ENCODE data around the gene POU2AF1.
"Not testable (repeated sequence)": the region's sequence is repeated elsewhere in the genome, so short reads cannot be mapped to it uniquely, and the experiment has no call there.

Gene POU2AF1

GRCh38 chr11:111405551-111405950, 26.5 kb upstream of the POU2AF1 start:
- H3K4me3 ChIP-seq (ENCODE audit: low read depth in 1 of 2, low read length in 1 of 2), result no peak overlapping the region
- no peaks in the 10 kb centered on the region for H3K4me1 ChIP-seq (ENCODE audit: control insufficient read depth in 1 of 2, insufficient read depth in 1 of 2, low read depth in 1 of 2, low read length in 1 of 2)
- no peak for TF ChIP-seq CTCF (IDR thresholded peaks at IDR 0.05)
- no peaks in the 10 kb centered on the region for H3K36me3 ChIP-seq
- H3K27me3 ChIP-seq, result no peaks in the 10 kb centered on the region
- no peaks in the 10 kb centered on the region for H3K9me3 ChIP-seq
- H3K27ac ChIP-seq, result no peak overlapping the region

GRCh38 chr11:111403051-111403726, 24.1 kb upstream of the POU2AF1 start:
- H3K27ac ChIP-seq, result no peak overlapping the region
- no peaks in the 10 kb centered on the region for H3K27me3 ChIP-seq
- H3K36me3 ChIP-seq, result no peaks in the 10 kb centered on the region
- TF ChIP-seq CTCF (IDR thresholded peaks at IDR 0.05), result no peak
- no peak overlapping the region for H3K4me3 ChIP-seq (ENCODE audit: low read depth in 1 of 2, low read length in 1 of 2)
- H3K9me3 ChIP-seq, result no peaks in the 10 kb centered on the region
- no peaks in the 10 kb centered on the region for H3K4me1 ChIP-seq (ENCODE audit: control insufficient read depth in 1 of 2, insufficient read depth in 1 of 2, low read depth in 1 of 2, low read length in 1 of 2)

GRCh38 chr11:111402411-111402810, 23.3 kb upstream of the POU2AF1 start:
- no peak for TF ChIP-seq CTCF (IDR thresholded peaks at IDR 0.05)
- H3K9me3 ChIP-seq, result no peaks in the 10 kb centered on the region
- H3K27me3 ChIP-seq, result no peaks in the 10 kb centered on the region
- H3K36me3 ChIP-seq, result no peaks in the 10 kb centered on the region
- H3K27ac ChIP-seq, result no peak overlapping the region
- H3K4me3 ChIP-seq (ENCODE audit: low read depth in 1 of 2, low read length in 1 of 2), result no peak overlapping the region
- no peaks in the 10 kb centered on the region for H3K4me1 ChIP-seq (ENCODE audit: control insufficient read depth in 1 of 2, insufficient read depth in 1 of 2, low read depth in 1 of 2, low read length in 1 of 2)

GRCh38 chr11:111401957-111402356, 22.9 kb upstream of the POU2AF1 start:
- H3K9me3 ChIP-seq; H3K27ac ChIP-seq; H3K36me3 ChIP-seq; H3K4me1 ChIP-seq (ENCODE audit: control insufficient read depth in 1 of 2, insufficient read depth in 1 of 2, low read depth in 1 of 2, low read length in 1 of 2); H3K4me3 ChIP-seq (ENCODE audit: low read depth in 1 of 2, low read length in 1 of 2); H3K27me3 ChIP-seq: not testable (repeated sequence)

GRCh38 chr11:111400595-111400994, 21.5 kb upstream of the POU2AF1 start:
- no peaks in the 10 kb centered on the region for H3K4me1 ChIP-seq (ENCODE audit: control insufficient read depth in 1 of 2, insufficient read depth in 1 of 2, low read depth in 1 of 2, low read length in 1 of 2)
- no peak for TF ChIP-seq CTCF (IDR thresholded peaks at IDR 0.05)

GRCh38 chr11:111399187-111400031, 20.3 kb upstream of the POU2AF1 start:
- no peak for TF ChIP-seq CTCF (IDR thresholded peaks at IDR 0.05)
- Histone ChIP-seq H3K27ac (no peak overlapping the region), H3K27me3 (no peaks in the 10 kb centered on the region), H3K9me3 (no peaks in the 10 kb centered on the region), H3K36me3 (no peaks in the 10 kb centered on the region), H3K4me3 (ENCODE audit: low read depth in 1 of 2, low read length in 1 of 2) (no peak overlapping the region), H3K4me1 (ENCODE audit: control insufficient read depth in 1 of 2, insufficient read depth in 1 of 2, low read depth in 1 of 2, low read length in 1 of 2) (no peaks in the 10 kb centered on the region)

More at GRCh38 chr11:111400595-111400994, 21.5 kb upstream of the POU2AF1 start:
- no peaks in the 10 kb centered on the region for H3K36me3 ChIP-seq
- H3K27me3 ChIP-seq, result no peaks in the 10 kb centered on the region
- no peaks in the 10 kb centered on the region for H3K9me3 ChIP-seq
- H3K4me3 ChIP-seq (ENCODE audit: low read depth in 1 of 2, low read length in 1 of 2), result no peak overlapping the region
- no peak overlapping the region for H3K27ac ChIP-seq
